ENCODE data around the gene TTYH2.

GRCh38 chr17:74176546-74177001 is 36.8 kb upstream of the TTYH2 start:
- TF ChIP-seq POLR2A (IDR thresholded peaks at IDR 0.05) (no peak), POLR2AphosphoS5 (IDR thresholded peaks at IDR 0.05) (no peak)
